GM19468 (cell line): Measurements from ENCODE around the gene HOXD11.

Experiments
- ATAC-seq: cut with Tn5 transposase; IDR thresholded peaks from one replicate; pipeline ENCODE4 v1.9.1; 2021; ENCODE audit warnings: mild to moderate bottlenecking, moderate library complexity, moderate number of reproducible peaks; ENCODE audit not compliant: unreplicated experiment; ENCODE audit errors: extremely low read depth

Gene HOXD11

GRCh38 chr2:176158186-176158591 lies 51.1 kb downstream of the HOXD11 start:
- no peak for ATAC-seq

GRCh38 chr2:176158855-176159662 lies 52.0 kb downstream of the HOXD11 start:
- ATAC-seq: no peak
